Medulla oblongata (tissue), 1 donor: ENCODE data around the gene CDCA3.
"Not testable (repeated sequence)": the region's sequence is repeated elsewhere in the genome, so short reads cannot be mapped to it uniquely, and the experiment has no call there.

Source experiments
- DNase-seq: peaks from one replicate; pipeline ENCODE4 v3.0.0-alpha.2; 2015; ENCODE audit errors: extremely low spot score

The CDCA3 gene

GRCh38 chr12:6851153-6851920, at the start of gene CDCA3:
CDCA3 (minus strand) TSS chr12:6851286; CDS start chr12:6850952, 334 bp downstream.
- peak; percentile 99 for DNase-seq

- peak; percentile 90 for DNase-seq
Measured at GRCh38 chr12:6899837-6900519, 48.9 kb upstream of the CDCA3 start.

DNA sequence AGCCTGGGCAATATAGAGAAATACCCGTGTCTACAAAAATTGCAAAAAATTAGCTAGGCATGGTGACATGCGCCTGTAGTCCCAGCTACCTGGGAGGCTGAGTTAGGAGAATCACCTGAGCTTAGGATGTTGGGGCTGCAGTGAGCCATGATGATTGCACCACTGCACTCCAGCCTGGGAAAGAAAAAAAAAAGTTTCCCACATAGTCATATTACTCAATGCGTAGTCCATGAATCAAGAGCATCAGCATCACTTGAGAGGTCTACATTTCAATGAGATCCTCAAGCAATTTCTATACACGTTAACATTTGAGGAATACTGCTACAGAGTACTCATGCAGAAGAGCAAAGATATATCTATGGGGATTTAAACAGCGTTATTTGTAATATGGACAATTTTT, 48.3 kb upstream of the CDCA3 start:
- no peak for DNase-seq

DNA sequence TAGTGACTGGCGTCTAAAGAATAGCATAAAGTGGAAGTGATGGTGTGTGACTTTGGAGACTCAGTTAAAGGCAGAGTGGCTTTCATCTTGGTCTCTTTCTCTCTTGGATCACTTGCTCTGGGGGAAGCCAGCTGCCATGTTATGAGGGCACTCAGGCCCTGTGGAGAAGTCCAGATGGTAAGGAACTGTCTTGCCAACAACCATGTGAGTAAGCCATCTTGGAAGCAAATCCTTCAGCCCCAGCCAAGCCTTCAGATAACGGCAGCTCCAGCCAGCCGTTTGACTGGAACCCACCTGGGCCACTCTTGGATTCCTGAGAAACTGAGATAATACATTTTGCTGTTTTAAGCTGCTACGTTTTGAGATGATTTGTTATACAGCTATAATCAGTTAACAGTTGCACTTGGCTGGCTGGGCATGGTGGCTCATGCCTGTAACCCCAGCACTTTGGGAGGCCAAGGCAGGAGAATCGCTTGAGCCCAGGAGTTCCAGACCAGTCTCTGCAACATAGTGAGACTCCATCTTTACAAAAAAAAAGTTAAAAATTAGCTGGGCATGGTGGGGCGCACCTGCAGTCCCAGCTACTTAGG, 45.9 kb upstream of the CDCA3 start:
- no peak for DNase-seq

DNA sequence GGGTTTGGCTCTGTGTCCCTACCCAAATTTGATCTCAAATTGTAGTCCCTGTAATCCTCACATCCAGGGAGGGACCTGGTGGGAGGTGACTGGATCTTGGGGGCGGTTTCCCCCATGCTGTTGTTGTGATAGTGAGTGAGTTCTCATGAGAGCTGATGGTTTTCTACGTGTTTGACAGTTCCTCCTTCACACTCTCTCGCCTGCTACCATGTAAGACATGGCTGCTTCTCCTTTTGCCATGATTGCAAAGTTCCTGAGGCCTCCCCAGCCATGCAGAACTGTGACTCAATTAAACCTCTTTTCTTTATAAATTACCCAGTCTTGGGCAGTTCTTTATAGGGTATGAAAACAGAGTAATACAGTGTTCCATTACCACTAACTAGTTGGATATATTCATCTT, 43.2 kb upstream of the CDCA3 start:
- no peak for DNase-seq

GRCh38 chr12:6892683-6893082, 41.6 kb upstream of the CDCA3 start:
- DNase-seq, result not testable (repeated sequence)

DNA sequence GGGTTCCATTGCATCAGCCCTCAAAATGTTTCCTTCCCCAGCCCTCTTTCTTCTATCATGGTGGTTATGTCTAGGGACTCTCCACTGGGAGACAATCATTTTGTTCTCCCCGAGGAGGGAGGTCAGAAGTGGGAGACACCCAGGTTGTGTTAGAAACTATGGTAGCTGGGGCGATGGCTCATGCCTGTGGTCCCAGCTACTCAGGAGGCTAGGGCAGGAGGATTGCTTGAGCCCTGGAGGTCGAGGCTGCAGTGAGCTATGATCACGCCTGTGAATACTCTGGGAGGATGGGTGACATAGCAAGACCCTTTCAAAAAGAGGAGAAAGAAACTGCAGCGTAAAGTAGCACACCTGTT, 40.5 kb upstream of the CDCA3 start:
- DNase-seq, result no peak

- DNase-seq, result peak; percentile 97
Measured at GRCh38 chr12:6890789-6891645, 39.9 kb upstream of the CDCA3 start.

DNA sequence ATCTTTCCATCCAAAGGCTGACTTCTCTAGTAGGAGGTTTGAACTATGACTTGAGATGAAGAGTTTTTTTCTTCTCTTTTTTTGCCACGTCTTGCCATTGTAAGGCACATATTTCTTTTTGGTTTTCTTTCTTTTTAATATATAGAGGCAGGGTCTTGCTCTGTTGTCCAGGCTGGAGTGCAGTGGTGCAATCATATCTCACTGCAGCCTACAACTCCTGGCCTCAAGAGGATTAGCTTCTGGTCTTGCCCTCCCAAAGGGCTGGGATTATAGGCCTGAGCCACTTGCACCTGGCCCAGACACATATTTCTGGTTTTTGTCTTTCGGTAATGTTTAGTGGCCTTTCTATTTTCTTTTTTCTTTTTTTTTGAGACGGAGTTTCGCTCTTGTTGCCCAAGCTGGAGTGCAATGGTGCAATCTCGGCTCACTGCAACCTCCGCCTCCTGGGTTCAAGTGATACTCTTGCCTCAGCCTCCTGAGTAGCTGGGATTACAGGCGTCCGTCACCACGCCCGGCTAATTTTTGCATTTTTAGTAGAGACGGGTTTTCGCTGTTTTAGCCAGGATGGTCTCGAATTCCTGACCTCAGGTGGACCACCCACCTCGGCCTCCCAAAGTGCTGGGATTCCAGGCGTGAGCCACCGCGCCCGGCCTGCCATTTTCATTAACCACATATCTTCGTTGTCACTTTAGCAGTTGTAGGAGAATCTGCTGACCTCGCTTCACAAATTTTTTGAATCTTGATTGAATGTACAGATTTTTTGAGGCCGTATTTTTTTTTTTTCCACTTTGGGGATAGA, 38.9 kb upstream of the CDCA3 start:
- DNase-seq, result not testable (repeated sequence)

DNA sequence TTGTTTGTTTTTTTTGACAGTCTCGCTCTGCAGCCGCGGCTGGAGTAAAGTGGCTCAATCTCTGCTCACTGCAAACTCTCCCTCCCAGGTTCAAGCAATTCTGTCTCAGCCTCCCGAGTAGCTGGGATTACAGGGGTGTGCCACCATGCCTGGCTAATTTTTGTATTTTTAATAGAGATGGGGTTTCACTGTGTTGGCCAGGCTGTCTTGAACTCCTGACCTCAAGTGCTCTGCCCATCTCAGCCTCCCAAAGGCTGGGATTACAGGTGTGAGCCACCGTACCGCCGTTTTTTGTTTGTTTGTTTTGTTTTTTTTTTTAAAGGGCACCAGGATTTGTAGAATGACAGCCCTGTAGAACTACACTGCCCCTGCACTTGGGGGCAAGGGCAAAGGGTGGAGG, 37.7 kb upstream of the CDCA3 start:
- not testable (repeated sequence) for DNase-seq

DNA sequence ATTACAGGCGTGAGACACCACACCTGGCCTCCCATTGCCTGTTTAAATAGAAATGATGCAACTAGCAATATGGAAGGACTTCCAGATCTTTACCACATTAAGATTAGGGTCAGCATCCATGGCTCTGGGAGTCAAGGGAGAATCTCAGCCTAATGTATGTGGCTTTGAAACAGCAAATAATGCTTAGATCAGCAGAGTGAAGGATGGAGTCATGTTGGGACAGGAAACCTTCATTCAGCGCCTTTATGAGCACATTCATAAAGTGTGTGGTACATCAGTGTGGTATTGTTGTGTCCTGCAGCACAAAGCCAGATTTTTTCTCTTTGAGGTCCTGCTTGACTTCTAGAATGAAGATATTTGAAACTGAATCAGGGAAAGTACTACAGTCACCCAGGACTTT, 37.3 kb upstream of the CDCA3 start:
- DNase-seq, result peak; percentile 3

DNA sequence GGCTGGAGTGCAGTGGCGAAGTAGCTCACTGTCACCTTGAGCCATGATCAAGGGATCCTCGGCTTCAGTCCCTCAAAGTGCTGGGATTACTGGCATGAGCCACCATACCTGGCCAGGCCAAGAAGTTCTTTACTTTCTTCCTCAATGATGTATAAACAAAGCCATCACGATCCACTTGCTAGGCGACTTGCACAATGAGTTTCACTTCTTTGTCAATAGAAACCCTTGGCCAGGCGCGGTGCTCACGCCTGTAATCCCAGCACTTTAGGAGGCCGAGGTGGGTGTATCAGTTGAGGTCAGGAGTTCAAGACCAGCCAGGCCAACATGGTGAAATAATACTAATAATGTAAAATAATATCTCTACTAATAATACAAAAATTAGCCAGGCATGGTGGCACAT, 36.4 kb upstream of the CDCA3 start:
- DNase-seq, result peak; percentile 7

- DNase-seq, result not testable (repeated sequence)
Measured at GRCh38 chr12:6886206-6886999, 35.3 kb upstream of the CDCA3 start.

- no peak for DNase-seq
Measured at GRCh38 chr12:6884539-6884938, 33.5 kb upstream of the CDCA3 start.

DNA sequence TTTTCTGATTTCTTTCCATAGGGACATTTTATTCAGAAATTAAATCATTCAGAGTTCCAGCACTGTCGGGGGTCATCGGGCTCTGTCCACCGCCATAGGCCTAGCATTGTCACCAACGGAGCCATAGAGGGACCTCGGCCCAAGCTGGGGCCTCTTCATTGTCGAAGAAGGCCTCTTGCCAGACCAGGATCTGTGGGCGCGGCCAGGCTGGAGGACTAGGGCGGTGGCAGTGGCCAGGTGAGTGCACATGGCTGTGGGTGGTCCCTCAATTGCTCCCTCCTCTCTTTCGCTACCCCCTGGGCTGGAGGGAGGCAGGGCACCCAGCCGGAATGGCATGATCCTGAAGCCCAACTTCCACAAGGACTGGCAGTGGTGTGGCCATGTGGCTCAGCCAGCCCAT, 32.6 kb upstream of the CDCA3 start:
- no peak for DNase-seq

DNA sequence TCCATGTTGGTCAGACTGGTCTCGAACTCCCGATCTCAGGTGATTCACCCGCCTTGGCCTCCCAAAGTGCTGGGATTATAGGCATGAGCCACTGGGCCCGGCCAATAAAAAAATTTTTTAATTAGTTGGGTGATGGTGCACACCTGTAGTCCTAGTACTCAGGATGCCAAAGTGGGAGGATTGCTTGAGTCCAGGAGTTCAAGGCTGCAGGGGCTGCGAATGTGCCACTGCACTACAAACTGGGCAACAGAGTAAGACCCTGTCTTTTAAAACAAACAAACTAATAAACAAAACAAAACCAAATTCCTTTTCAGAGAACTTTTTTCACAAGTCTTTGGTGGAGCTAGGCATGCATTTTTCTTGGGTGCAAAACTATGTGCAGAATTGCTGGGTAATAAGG, 32.2 kb upstream of the CDCA3 start:
- DNase-seq, result no peak

DNA sequence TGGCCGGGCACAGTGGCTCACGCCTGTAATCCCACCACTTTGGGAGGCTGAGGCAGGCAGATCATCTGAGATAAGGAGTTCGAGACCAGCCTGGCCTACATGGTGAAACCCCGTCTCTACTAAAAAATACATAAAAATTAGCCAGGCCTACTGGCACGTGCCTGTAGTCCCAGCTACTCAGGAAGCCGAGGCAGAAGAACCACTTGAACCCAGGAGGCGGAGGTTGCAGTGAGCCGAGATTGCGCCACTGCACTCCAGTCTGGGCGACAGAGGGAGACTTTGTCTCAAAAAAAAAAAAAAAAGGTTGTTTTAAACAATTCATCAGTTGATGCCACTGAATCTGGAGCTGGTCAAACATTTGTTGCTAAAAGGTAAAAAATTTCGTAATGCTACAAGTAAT, 28.7 kb upstream of the CDCA3 start:
- not testable (repeated sequence) for DNase-seq

GRCh38 chr12:6874015-6874368, 22.9 kb upstream of the CDCA3 start:
- DNase-seq, result not testable (repeated sequence)

DNA sequence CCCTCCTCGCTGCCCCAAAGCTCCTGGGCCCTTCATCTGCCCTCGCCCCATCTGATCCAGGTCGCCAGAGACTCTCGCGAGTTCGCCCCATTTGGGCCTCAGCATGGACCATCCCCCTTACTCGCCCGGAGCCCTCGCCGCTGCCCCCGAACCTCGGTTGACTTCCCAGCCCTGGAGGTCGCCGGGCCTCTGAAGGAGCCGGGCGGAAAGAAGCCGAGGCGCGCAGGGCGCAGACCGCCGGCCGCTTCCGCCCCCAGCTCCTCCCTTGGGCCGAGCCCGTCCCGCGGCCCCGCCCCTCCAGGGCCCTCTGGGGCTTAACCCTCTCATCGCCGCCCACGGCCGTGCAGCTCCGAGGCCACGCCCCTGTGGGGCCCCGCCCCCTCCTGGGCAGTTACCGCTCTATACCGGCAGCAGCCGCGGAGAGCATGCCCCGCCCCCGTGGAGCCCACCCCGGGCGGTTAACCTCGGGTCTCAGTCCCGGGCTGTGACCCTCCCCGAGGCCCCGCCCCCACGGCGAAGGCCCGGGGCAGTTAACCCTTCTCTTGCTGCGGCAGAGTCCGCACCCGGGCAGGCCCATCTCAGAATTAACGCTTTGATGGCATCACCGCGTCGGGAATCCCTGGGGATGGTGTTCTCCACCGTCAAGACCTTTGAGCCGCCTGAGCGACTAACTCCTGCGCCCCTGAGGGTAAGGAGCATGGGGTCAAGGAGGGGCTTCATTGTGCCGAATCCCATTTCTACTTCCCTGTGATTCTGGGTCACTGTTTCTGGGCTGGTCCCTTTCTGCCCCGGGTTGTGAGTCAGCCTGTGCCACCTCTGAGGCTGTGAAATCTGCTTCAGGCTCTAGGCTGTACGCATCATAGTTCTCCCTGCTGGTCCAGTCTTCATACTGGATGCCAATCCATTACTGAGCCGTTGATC, 22.3 kb upstream of the CDCA3 start, which contains the start of gene SPSB2:
Gene SPSB2 (minus strand): TSS at position 210 of the 921 bp plus-strand sequence. CDS start 402 bp downstream, outside the sequence.
- DNase-seq, result peak; percentile 95
